ENCODE data around the gene LYSET.

- TF ChIP-seq CTCF (IDR thresholded peaks at IDR 0.05; ENCODE audit: insufficient read depth, low read length) (peak; percentile 18), GABPA (IDR thresholded peaks at IDR 0.05; ENCODE audit: low read depth) (no peak), POLR2AphosphoS5 (IDR thresholded peaks at IDR 0.05; ENCODE audit: low read depth) (no peak)
Observed at GRCh38 chr14:93160353-93160801, 24.7 kb upstream of the LYSET start.
